Natural killer cell (primary cell): ENCODE measurements around the gene CSNK1D. TPM values are rescaled to one million over a fixed set of nuclear protein-coding genes. Genes with fewer than 3 reads are reported as not detected.
A peak's percentile ranks its signal among the peaks of the same experiment; 100 is the strongest.

Experiments
- ATAC-seq, 3 donors: fragments of 150-1000 bp in 2 of 3; fragments of 200-7000 bp in 1 of 3; cut with Tn5 transposase; 1 replicate in 1 of 3; 2 replicates in 2 of 3; pipeline ENCODE4 v1.10.0; 2021; ENCODE audit warnings: mild to moderate bottlenecking in 2 of 3, moderate library complexity in 2 of 3
- DNase-seq, 2 donors: peaks; one replicate each; pipeline versions ENCODE4 v3.0.0 to v3.0.0-alpha.2; 2013 to 2021; ENCODE audit warnings: mixed read lengths in 1 of 2
- H3K27ac ChIP-seq: one replicate; pipeline ENCODE4 v1.5.1; 2013; ENCODE audit warnings: mild to moderate bottlenecking, low read length
- H3K27me3 ChIP-seq: one replicate; pipeline ENCODE4 v1.6.1; 2013; ENCODE audit warnings: low read length; ENCODE audit not compliant: control insufficient read depth, insufficient read depth
- H3K36me3 ChIP-seq: one replicate; pipeline ENCODE4 v1.6.1; 2013; ENCODE audit warnings: low read length; ENCODE audit not compliant: control insufficient read depth, insufficient read depth
- H3K4me1 ChIP-seq: one replicate; pipeline ENCODE4 v1.6.1; 2013; ENCODE audit warnings: low read length; ENCODE audit not compliant: control insufficient read depth, insufficient read depth
- H3K4me3 ChIP-seq: one replicate; pipeline ENCODE4 v1.5.1; 2013; ENCODE audit warnings: low read length
- H3K9me3 ChIP-seq: one replicate; pipeline ENCODE4 v1.6.1; 2013; ENCODE audit warnings: low read length; ENCODE audit not compliant: control insufficient read depth, insufficient read depth
- H3K27ac Mint-ChIP-seq, 2 donors: one replicate each; pipeline ENCODE4 v1.8.0; 2022; ENCODE audit warnings: mild to moderate bottlenecking in 2 of 2, mixed read lengths in 2 of 2, moderate library complexity in 1 of 2
- H3K27me3 Mint-ChIP-seq, 2 donors: one replicate each; pipeline ENCODE4 v1.8.0; 2022; ENCODE audit warnings: low read depth in 2 of 2, mixed read lengths in 2 of 2
- H3K36me3 Mint-ChIP-seq: one replicate; pipeline ENCODE4 v1.8.0; 2022; ENCODE audit warnings: mixed read lengths
- H3K4me1 Mint-ChIP-seq, 2 donors: one replicate each; pipeline ENCODE4 v1.8.0; 2022; ENCODE audit warnings: mixed read lengths in 2 of 2
- H3K4me3 Mint-ChIP-seq: one replicate; pipeline ENCODE4 v1.8.0; 2022; ENCODE audit warnings: mild to moderate bottlenecking, moderate library complexity, mixed read lengths
- H3K9me3 Mint-ChIP-seq, 2 donors: one replicate each; pipeline ENCODE4 v1.8.0; 2022; ENCODE audit warnings: mixed read lengths in 2 of 2
- WGBS: methylation state at CpG from one replicate; pipeline ENCODE4 v1.1.7; 2013; ENCODE audit warnings: missing lambda C conversion rate; ENCODE audit not compliant: insufficient coverage; 5-methylcytosine and 5-hydroxymethylcytosine counted together
- intact Hi-C: fragments of 100-400 bp; cut with micrococcal nuclease; formaldehyde crosslinking; loops from one replicate; pipeline ENCODE4 v1.14.2; 2022
- total RNA-seq, 4 donors: library from RNA; stranded (reverse); fragments of 120-200 nt in 1 of 4; gene quantifications; one replicate each; pipeline versions ENCODE4 v1.2.3 to v1.2.4, GENCODE V29; 2013 to 2022
- TF ChIP-seq, protein P1 (sequence below): fragments of 200-600 bp; IDR thresholded peaks from one replicate; pipeline ENCODE4 v1.8.0; 2022; ENCODE audit warnings: antibody characterized with exemption

The CSNK1D gene
- total RNA-seq, 3 donors from 2014 or later (not counting 1 experiment from before 2014, with no cell fraction given), result 423 to 475 (median 468) TPM

DNA sequence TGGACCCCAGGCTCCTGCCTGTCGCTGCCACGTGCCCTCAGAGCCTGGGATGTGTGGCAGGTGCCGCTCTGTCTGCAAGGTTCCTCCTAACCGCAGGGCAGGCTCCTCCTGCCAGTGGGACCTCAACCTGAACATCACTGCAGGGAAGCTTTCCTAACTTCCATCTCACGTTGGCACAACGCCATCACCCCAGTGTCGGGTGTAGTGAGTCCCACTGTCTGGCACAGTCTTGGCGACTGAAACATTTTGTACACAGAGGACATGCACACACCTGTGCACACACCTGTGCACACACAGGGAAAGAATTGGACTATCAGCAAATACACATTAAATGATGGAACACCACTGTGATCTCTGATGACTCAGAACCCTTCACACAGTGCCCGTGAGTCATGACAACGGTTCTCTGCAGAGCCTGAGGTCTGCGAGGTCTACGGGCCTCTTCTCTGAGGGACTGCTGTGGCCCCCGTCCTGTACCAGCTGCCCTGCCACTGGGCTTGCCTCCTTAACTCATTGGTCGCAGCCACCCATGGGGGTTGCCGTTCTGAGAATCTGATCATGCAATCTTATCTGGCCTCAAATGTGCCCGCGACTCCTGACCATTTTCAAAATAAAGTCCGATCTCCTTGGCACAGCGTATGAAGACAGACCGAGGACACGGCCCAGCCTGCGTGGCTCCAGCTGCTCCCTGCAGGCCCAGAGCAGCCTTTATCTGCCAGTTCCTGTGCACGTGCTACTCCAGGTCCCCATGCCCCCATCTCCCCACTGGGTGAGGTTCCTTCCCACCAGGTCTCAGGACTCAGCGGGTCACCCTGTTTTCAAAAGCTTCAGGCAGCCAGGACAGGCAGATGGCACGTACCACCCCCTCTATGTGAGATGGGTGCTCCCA lies 68.4 kb downstream of the CSNK1D start:
- no peaks in the 10 kb centered on the region for H3K9me3 Mint-ChIP-seq
- Histone ChIP-seq H3K36me3 (no peaks in the 10 kb centered on the region), H3K27me3 (no peaks in the 10 kb centered on the region), H3K27ac (no peak overlapping the region), H3K9me3 (no peaks in the 10 kb centered on the region), H3K4me3 (no peak overlapping the region), H3K4me1 (peaks cover 54% of the 10 kb centered on the region)
- H3K4me1 Mint-ChIP-seq, result peaks cover 23 to 54% of the 10 kb centered on the region in 2 donors
- TF ChIP-seq, protein P1, sequence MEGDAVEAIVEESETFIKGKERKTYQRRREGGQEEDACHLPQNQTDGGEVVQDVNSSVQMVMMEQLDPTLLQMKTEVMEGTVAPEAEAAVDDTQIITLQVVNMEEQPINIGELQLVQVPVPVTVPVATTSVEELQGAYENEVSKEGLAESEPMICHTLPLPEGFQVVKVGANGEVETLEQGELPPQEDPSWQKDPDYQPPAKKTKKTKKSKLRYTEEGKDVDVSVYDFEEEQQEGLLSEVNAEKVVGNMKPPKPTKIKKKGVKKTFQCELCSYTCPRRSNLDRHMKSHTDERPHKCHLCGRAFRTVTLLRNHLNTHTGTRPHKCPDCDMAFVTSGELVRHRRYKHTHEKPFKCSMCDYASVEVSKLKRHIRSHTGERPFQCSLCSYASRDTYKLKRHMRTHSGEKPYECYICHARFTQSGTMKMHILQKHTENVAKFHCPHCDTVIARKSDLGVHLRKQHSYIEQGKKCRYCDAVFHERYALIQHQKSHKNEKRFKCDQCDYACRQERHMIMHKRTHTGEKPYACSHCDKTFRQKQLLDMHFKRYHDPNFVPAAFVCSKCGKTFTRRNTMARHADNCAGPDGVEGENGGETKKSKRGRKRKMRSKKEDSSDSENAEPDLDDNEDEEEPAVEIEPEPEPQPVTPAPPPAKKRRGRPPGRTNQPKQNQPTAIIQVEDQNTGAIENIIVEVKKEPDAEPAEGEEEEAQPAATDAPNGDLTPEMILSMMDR, result no peak
- WGBS, result 80% methylated on average over 25 of the region's 25 CpGs
- ATAC-seq (no peak), DNase-seq (no peak)
- no peaks in the 10 kb centered on the region for H3K36me3 Mint-ChIP-seq
- intact Hi-C loops, result loop anchor here (10.0 kb wide), 1 partner anchor 50 kb away; no protein-coding TSS in a partner anchor
- H3K27me3 Mint-ChIP-seq, result no peaks in the 10 kb centered on the region
- peak overlapping the region; percentile 88 to 90 for H3K27ac Mint-ChIP-seq
- no peak overlapping the region for H3K4me3 Mint-ChIP-seq

DNA sequence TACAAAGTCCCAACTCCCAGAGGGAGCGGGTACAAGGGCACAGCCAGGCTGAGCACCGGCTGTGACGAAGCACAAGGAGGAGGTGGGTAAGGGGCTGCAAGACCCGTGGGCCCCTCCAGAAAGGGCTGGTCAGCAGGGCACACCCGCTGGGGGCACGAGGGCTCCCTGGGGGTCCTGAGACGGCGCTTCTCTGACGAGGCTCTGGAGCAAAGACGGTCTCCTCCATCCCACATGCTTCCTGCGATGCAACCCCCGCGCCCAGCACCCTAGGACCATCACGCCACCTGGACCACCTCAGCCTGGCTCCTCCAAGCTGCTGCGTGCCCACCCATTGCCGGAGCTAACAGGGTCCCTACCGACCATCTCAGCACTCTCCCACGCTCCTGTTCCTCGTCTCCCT lies 69.6 kb downstream of the CSNK1D start:
- Histone ChIP-seq H3K4me1 (peaks cover 57% of the 10 kb centered on the region), H3K9me3 (no peaks in the 10 kb centered on the region), H3K27me3 (no peaks in the 10 kb centered on the region), H3K36me3 (no peaks in the 10 kb centered on the region), H3K4me3 (no peak overlapping the region), H3K27ac (no peak overlapping the region)
- Mint-ChIP-seq H3K4me3 (no peak overlapping the region), H3K27me3 (no peaks in the 10 kb centered on the region), H3K27ac (peak overlapping the region in 1 of 2 donors; percentile 49), H3K36me3 (no peaks in the 10 kb centered on the region), H3K4me1 (peaks cover 20 to 49% of the 10 kb centered on the region in 2 donors), H3K9me3 (no peaks in the 10 kb centered on the region)
- 88% methylated on average over 19 of the region's 19 CpGs for WGBS
- DNase-seq (no peak), ATAC-seq (no peak)
- TF ChIP-seq, protein P1, result no peak
- intact Hi-C loops, result loop anchor here (10.0 kb wide), 1 partner anchor 51 kb away; no protein-coding TSS in a partner anchor

DNA sequence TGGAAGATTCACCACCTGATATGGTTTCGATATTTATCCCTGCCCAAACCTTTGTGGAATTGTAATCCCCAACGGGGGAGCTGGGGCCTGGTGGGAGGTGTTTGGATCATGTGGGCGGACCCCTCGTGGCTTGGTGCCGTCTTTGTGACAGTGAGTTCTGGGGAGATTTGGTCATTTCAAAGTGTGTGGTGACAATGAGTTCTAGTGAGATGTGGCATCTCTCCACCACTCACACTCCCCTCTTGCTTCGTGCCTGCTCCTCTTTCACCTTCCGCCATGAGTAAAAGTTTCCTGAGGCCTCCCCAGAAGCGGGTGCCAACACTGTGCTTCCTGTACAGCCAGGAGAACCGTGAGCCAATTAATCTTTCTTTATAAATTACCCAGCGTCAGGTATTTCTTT lies 70.5 kb downstream of the CSNK1D start:
- Mint-ChIP-seq H3K9me3 (no peaks in the 10 kb centered on the region), H3K4me3 (no peak overlapping the region), H3K27ac (peak overlapping the region in 1 of 2 donors; percentile 64), H3K27me3 (no peaks in the 10 kb centered on the region), H3K36me3 (no peaks in the 10 kb centered on the region), H3K4me1 (peaks cover 15 to 49% of the 10 kb centered on the region in 2 donors)
- Histone ChIP-seq H3K27ac (no peak overlapping the region), H3K4me3 (no peak overlapping the region), H3K27me3 (no peaks in the 10 kb centered on the region), H3K36me3 (no peaks in the 10 kb centered on the region), H3K9me3 (no peaks in the 10 kb centered on the region), H3K4me1 (peaks cover 54% of the 10 kb centered on the region)
- intact Hi-C loops, result loop anchor here (10.0 kb wide), 1 partner anchor 52 kb away; no protein-coding TSS in a partner anchor
- 70% methylated on average over 9 of the region's 10 CpGs for WGBS
- no peak for ATAC-seq
- TF ChIP-seq, protein P1, result no peak
- no peak for DNase-seq
